Measurements from ENCODE around the gene KIFC1.
A peak's percentile ranks its signal among the peaks of the same experiment; 100 is the strongest.

KIFC1 gene

GRCh38 chr6:33406126-33406525 lies 14.5 kb downstream of the KIFC1 start:
- in situ Hi-C loops (cut with HindIII; ENCODE audit: low pct_ligation_motif_present, low sequenced_read_pairs): no loop called here
- TF ChIP-seq, protein P1, sequence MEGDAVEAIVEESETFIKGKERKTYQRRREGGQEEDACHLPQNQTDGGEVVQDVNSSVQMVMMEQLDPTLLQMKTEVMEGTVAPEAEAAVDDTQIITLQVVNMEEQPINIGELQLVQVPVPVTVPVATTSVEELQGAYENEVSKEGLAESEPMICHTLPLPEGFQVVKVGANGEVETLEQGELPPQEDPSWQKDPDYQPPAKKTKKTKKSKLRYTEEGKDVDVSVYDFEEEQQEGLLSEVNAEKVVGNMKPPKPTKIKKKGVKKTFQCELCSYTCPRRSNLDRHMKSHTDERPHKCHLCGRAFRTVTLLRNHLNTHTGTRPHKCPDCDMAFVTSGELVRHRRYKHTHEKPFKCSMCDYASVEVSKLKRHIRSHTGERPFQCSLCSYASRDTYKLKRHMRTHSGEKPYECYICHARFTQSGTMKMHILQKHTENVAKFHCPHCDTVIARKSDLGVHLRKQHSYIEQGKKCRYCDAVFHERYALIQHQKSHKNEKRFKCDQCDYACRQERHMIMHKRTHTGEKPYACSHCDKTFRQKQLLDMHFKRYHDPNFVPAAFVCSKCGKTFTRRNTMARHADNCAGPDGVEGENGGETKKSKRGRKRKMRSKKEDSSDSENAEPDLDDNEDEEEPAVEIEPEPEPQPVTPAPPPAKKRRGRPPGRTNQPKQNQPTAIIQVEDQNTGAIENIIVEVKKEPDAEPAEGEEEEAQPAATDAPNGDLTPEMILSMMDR (IDR thresholded peaks at IDR 0.05; ENCODE audit: low read depth, low read length, missing control alignments): no peak
- no peak for DNase-seq
- peaks cover 5% of the 10 kb centered on the region for H3K36me3 ChIP-seq (replicated peaks)
- no peaks in the 10 kb centered on the region for H3K27me3 ChIP-seq (replicated peaks)
- no peak overlapping the region for H3K27ac ChIP-seq
- no peak overlapping the region for H3K4me3 ChIP-seq (ENCODE audit: low read depth, low read length)

DNA sequence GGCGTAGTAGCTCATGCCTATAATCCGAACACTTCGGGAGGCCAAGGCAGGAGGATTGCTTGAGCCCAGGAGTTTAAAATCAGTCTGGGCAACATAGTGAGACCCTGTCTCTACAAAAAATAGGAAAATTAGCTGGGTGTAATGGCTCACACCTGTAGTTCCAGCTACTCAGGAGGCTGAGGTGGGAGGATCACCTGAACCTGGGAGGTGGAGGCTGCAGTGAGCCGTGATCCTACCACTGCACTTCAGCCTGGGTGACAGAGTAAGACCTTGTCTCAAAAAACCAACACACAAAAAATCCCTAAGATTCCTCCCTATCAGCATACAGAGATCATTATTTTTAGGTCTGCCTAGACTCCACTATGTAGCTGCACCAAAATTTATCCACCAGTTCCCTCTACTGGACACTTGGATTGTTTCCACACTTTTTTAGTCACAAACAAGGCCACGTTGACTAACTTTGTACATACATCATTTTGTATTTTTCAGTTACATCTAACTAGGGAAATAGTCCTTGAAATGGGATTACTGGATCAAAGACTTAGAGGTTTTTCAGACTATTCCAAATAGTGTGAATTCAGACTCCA lies 15.6 kb downstream of the KIFC1 start:
- Histone ChIP-seq H3K27ac (no peak overlapping the region), H3K27me3 (replicated peaks) (no peaks in the 10 kb centered on the region), H3K4me3 (ENCODE audit: low read depth, low read length) (no peak overlapping the region), H3K36me3 (replicated peaks) (peaks cover 5% of the 10 kb centered on the region)
- in situ Hi-C loops (cut with HindIII; ENCODE audit: low pct_ligation_motif_present, low sequenced_read_pairs): no loop called here
- TF ChIP-seq, protein P1 (IDR thresholded peaks at IDR 0.05; ENCODE audit: low read depth, low read length, missing control alignments): peak; percentile 34
- no peak for DNase-seq

- in situ Hi-C loops (cut with HindIII; ENCODE audit: low pct_ligation_motif_present, low sequenced_read_pairs): no loop called here
- H3K27ac ChIP-seq: peak overlapping the region; percentile 91
- peak; percentile 95 for DNase-seq
- H3K4me3 ChIP-seq (ENCODE audit: low read depth, low read length): peak overlapping the region; percentile 68
- TF ChIP-seq, protein P1 (IDR thresholded peaks at IDR 0.05; ENCODE audit: low read depth, low read length, missing control alignments): no peak
- peaks cover 26% of the 10 kb centered on the region for H3K36me3 ChIP-seq (replicated peaks)
- no peaks in the 10 kb centered on the region for H3K27me3 ChIP-seq (replicated peaks)
Observed at GRCh38 chr6:33410050-33410710, 18.6 kb downstream of the KIFC1 start.

DNA sequence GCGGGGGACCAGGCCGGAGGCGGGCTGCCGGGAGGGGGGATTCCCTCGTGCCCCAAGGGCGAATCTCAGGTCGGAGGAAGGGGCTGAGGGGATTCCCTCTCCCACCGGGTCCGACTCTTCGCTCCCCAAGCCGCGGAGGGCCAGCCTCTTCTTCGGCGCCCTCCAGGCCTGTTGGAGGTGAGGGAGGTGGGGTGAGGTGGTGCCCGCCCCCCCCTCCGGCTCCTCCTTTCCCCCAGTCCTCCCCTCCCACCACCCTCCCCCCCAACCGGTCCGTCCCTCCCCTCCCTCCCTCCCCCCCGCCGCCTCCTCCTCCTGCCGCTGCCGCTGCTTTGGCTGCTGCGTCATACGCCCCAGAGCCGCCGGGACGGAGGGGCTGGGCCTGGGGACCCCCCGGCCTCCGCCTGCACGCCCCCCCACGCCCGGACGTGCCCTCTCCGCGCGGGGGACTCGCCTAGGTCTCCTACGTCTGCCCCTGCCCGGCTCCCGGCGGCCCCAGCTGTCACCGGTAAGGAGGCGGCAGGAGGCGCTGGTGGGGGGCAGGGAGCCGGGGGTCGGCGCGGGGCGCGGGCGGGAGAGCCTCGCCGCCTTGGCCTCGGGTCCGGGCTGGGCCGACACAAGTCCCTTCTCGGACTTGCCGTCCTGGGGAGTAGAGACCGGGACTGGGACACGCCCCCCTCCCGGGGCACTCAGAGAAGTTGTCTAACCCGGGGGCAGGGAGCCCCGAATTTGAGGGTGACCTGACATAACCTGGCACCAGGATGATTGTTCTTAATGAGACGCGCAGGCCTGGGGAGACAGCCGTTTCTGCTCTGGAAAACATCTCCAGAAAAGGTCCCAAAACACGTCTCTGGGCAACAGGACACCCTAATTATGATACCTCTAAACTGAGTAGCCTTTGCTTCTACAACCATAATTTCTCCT lies 19.3 kb downstream of the KIFC1 start, which contains the start of gene PHF1:
TSS of gene PHF1 (plus strand) at position 304 of the 921 bp plus-strand sequence. CDS start 1,250 bp downstream, outside the sequence.
- TF ChIP-seq, protein P1 (IDR thresholded peaks at IDR 0.05; ENCODE audit: low read depth, low read length, missing control alignments): no peak
- peak; percentile 62 for DNase-seq
- peak within 1 kb of the TSS; percentile 68 for H3K4me3 ChIP-seq (ENCODE audit: low read depth, low read length)
- H3K36me3 ChIP-seq (replicated peaks): peaks cover 33% of the 10 kb centered on the region
- H3K27ac ChIP-seq: peak within 1 kb of the TSS; percentile 91
- in situ Hi-C loops (cut with HindIII; ENCODE audit: low pct_ligation_motif_present, low sequenced_read_pairs): no loop called here
- H3K27me3 ChIP-seq (replicated peaks): no peaks in the 10 kb centered on the region

- in situ Hi-C loops (cut with HindIII; ENCODE audit: low pct_ligation_motif_present, low sequenced_read_pairs): no loop called here
- Histone ChIP-seq H3K27ac (peak overlapping the region; percentile 91), H3K36me3 (replicated peaks) (peaks cover 34% of the 10 kb centered on the region), H3K4me3 (ENCODE audit: low read depth, low read length) (peak overlapping the region; percentile 58), H3K27me3 (replicated peaks) (no peaks in the 10 kb centered on the region)
- DNase-seq: no peak
- TF ChIP-seq, protein P1 (IDR thresholded peaks at IDR 0.05; ENCODE audit: low read depth, low read length, missing control alignments): no peak
Observed at GRCh38 chr6:33411632-33412005, 20.0 kb downstream of the KIFC1 start.

Measured in brain microvascular endothelial cell (primary cell).